CD4-positive, alpha-beta T cell treated with Interleukin-17A for 1 hour (primary cell): ENCODE results near the gene TRMT10C.
"Not testable (repeated sequence)": the region's sequence is repeated elsewhere in the genome, so short reads cannot be mapped to it uniquely, and the experiment has no call there.

ENCODE experiments used
- DNase-seq: peaks from one replicate; pipeline ENCODE4 v3.0.0-alpha.2; 2020

Gene TRMT10C

DNA sequence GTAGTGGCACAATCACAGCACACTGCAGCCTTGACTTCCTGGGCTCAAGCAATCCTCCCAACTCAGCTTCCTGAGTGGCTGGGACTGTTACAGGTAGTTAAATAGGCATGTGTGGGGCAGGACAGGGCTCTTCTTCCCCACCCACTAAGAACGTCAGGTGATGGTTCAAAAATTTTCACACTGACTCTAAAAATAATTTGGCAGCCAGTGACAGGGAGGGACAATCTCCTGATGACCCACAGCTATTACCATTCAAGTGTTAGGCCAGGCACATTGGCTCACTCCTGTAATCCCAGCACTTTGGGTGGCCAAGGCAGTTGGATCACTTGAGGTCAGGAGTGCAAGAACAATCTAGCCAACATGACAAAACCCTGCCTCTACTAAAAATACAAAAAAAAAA lies 12.2 kb upstream of the TRMT10C start:
- no peak for DNase-seq

DNA sequence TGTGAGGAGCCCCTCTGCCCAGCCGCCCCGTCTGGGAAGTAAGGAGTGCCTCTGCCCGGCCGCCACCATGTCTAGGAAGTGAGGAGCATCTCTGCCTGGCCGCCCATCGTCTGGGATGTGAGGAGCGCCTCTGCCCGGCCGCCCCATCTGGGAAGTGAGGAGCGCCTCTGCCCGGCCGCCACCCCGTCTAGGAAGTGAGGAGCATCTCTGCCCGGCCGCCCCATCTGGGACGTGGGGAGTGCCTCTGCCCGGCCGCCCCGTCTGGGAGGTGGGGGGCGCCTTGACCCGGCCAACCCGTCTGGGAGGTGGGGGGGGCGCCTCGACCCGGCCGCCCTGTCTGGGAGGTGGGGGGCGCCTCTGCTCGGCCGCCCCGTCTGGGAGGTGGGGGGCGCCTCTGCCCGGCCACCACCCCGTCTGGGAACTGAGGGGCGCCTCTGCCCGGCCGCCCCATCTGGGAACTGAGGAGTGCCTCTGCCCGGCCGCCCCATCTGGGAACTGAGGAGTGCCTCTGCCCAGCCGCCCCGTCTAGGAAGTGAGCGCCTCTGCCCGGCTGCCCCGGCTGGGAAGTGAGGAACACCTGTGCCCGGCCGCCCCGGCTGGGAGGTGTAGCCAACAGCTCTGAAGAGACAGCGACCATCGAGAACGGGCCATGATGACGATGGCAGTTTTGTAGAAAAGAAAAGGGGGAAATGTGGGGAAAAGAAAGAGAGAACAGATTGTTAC lies 10.1 kb upstream of the TRMT10C start:
- DNase-seq: not testable (repeated sequence)

DNA sequence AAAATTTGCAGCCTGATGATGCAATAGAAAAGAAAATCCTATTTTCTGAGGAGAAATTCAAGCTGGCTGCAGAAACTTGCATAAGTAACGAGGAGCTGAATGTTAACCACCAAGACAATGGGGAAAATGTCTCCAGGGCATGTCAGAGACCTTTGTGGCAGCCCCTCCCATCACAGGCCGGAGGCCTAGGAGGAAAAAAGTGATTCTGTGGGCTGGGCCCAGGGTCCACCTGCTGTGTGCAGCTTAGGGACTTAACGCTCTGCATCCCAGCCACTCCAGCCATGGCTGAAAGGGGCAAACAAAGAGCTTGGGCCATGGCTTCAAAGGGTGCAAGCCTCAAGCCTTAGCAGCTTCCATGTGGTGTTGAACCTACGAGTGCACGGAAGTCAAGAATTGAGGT lies 8.3 kb upstream of the TRMT10C start:
- not testable (repeated sequence) for DNase-seq

DNA sequence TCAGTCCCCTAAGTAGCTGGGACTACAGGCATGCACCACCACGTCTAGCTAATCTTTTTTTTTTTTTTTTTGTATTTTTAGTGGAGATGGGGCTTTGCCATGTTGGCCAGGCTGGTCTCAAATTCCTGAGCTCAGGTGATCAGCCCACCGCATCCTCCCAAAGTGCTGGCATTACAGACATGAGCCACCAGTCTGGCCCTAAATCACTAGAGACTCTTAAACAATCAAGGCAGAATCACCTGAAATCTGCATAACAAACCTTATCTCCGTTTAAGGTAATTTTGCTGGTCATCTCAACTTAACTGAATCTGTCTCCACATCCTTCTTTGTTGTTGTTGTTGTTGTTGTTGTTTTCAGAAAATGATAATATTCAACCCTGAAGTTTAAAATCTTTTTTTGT lies 5.6 kb upstream of the TRMT10C start:
- DNase-seq: no peak

DNA sequence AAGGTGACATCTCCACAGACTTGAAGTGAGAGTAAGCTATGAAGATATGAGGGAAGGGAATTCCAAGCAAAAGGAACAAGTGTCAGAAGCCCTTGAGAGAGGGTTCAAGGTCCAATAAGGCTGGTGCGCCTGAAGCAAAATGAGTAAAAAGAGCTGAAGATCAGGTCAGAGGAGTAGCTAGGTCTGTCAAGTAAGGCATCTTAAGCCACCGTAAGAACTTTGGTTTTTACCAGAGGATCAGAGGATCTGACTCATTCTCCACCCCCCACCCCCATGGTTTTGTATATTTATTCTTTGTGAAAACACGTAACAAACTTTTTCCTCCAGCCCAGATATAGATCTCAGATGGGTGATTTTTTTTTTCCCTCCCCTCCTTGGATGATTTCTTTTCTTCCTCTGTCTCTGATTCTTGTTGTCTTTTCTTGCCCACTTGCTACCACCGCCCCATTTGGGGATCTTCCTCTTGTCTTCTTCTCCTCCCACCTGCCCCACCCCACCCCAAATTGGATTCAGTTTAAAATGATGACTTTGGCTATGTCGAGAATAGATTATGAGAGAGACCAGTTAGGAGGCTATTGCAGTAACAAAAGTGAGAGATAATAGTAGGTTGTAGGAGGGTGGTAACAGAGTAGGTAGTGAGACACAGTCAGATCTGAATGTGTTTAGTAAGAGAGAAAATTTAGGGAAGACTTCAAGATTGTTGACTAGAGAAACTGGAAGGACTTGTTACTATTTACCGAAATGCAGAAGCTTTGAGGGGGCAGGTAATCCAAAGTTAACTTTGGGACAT lies 6.1 kb downstream of the TRMT10C start:
- DNase-seq: no peak

DNA sequence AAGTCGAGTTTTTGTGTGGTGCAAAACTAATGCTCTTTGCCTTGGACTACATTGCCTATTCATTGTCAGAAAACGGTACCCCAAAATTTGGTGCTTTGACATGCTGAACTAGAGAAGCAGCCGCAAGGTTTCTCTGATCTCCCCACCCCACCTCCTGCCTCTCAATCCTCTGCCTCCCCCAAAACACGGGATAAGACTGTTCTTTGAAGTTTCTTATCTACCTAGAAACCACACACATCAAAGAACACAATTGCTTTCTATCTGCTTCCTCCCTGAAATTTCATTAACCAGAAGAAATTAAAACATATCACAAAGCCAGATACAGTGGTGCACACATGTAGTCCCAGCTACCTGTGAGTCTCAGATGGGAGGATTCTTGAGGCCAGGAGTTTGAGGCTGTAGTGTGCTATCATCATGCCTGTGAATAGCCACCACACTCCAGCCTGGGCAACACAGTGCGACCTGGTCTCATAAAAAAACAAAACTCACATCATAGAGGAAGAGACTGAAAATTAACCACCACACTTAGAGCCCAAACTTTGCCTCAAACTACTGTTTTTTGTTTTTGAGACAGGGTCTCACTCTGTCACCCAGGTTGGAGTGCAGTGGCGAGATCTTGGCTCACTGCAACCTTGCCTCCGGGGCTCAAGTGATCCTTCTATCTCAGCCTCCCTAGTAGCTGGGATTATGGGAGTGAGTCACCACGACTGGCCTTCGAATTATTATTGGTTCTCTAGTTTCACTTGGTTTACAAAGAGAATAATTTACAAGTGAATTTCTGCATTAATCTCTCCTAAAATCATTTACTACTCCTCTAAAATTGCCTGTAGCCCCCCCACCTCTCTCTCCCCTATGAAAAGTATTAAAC lies 9.6 kb downstream of the TRMT10C start:
- peak; percentile 59 for DNase-seq

DNA sequence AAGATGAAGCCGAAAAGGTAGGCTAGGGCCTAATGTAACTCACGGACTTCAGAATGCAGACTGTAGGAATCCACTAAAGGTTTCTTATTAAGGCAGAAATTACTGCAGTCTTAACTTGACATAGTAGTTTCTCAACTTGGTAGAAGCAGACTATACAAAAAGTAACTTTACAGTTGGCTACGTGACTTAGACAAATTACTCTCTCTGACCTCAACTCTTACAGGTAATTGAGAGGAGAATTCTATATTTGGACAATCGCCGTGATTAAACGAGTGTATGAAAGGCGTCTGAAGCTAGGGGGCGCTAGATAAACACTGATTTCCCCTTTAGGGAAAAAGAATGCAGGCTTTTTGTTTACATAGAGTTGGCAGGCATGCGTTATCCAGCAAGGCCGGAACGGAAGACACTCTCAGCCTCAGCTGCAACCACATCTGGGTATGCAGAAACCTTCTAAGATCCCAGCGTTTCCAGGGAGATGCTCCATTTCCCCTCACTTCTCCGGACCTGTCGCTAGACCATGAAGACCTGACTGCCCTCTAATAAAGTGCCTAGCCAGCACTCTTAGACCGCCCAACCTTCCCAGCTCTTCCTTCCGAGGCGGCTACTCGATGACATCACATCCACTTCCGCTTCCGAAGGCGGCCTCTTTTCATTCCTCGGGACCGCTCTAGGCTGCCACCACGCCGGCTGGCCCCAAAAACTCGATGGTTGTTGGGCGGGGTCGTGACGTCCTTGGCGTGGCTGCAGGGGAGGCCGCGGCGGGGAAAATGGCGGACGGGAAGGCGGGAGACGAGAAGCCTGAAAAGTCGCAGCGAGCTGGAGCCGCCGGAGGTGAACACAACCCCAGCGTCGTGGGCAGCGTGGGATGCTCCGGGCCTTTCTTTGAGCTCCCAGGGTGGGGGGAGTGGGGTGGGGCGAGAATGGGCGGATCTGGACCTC lies 12.1 kb downstream of the TRMT10C start, which contains the start of gene PCNP:
Gene PCNP, plus strand, starts transcription at position 732 of the 939 bp plus-strand sequence. Its CDS starts 36 bp downstream, at position 768.
- peak; percentile 99 for DNase-seq

DNA sequence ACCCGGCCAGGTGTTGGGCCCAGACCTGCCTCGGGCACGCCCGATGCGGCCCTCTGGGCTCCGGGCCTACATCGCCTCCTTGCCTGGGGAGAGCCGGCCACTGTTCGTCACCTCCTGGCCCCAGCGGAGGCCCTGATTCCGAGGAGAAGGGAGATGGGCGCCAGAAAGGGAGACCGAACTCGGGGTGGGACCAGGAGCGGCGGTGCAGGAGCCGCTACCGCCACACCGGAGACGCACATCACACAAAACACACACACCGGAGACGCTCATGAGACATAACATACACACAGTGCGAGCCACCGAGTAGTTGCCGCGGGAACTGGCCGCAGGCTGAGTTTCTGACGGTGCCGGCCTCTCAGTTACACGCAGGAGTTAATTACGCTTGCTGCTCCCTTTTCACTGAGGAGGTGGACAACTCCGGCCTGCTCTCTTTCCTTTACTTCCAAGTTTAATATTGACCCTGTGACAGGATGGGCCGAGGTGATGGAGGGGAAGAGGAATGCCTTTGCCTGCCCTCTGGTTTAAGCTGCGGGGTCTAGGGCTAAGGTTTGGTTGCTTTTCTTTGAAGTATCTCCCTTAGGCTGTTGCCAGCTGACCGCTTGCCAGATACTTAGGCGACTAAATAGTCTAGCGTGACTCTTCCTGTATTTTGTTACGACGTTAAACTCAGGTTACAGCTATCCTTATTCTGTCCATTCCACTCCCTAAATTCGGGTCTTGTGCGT lies 12.9 kb downstream of the TRMT10C start:
- DNase-seq: peak; percentile 71

DNA sequence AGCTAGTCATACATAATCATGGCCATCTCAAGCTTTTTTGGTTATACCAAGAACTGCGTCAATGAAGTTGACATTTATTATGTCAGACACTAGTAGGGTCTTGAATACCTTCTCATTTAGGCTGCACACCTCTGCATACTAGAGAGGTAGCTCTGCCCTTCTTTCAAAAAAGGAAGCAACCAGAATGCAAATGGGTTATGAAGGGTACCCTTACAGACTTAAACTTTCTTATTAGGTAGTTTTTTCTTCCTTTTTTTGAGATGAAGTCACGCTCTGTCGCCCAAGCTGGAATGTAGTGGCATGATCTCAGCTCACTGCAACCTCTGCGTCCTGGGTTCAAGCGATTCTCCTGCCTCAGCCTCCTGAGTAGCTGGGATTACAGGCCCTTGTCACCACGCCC lies 15.6 kb downstream of the TRMT10C start:
- DNase-seq: no peak

DNA sequence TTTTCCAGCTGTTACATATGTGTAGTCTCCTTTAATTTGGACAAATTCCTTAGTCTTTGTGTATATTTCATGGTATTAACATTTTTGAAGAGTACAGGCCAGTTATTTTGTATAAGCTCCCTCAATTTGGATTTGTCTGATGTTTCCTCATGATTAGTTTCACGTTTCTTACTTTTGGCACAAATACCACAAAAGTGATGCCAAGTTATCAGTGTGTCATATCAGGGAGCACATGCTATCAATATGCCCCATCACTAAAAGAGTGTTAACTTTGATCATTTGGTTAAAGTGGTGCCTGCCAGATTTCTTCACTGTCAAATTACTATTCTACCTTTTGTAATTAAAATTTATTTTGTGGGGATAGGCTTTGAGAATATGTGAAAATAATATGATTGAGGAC lies 26.9 kb downstream of the TRMT10C start:
- DNase-seq: no peak

DNA sequence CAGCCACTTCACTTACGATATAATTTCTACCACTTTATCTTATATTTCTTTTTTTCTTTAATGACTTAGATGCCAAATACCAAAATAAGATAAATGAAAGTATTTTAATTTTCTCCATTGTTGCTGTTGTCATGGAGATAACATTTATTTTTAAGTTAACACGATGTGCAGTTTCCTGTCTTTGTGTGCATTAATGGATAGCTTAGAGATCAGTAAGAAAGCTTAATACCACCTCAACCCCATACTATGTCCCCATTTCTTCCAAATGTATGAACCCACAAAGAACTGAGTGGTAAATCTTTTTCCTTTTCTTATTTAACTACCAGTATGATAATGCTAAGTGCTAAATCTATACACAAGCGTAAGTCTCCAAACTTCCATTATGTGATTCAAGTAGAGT lies 29.4 kb downstream of the TRMT10C start:
- peak; percentile 8 for DNase-seq

DNA sequence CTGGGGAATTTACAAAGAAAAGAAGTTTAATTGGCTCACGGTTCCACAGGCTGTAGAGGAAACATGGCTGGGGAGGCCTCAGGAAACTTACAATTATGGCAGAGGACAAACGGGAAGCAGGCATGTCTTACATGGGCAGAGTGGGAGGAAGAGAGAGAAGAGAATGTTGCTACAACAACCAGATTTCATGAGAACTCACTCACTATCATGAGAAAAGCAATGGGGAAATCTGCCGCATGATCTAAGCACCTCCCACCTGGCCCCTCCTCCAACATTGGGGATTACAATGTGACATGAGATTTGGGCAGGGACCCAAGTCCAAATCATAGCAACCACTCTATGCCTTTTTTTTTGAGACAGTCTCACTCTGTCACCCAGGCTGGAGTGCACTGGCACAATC lies 41.1 kb downstream of the TRMT10C start:
- no peak for DNase-seq

DNA sequence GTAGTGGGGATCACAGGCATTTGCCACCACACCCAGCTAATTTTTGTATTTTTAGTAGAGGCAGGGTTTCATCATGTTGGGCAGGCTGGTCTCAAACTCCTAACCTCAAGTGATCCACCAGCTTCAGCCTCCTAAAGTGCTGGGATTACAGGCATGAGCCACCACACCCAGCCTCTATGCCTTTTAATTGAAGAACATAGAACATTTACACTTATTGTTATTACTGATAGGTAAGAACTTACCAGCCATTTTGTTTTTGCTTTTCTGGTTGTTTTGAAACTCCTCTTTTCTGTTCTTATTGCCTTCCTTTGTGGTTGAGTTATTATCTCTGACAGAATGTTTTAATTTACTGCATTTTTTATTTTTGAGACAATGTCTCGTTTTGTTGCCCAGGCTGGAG lies 41.5 kb downstream of the TRMT10C start:
- no peak for DNase-seq

DNA sequence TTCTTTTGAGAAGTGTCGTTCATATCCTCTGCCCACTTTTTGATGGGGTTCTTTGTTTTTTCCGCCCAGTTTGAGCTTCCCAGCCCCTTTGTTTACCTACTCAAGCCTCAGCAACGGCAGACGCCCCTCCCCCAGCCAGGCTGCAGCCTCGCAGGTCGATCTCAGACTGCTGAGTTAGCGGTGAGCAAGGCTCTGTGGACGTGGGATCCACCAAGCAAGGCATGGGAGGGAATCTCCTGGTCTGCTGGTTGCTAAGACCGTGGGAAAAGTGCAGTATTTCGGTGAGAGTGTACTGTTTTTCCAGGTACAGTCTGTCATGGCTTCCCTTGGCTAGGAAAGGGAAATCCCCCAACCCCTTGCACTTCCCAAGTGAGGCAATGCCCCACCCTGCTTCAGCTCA lies 43.7 kb downstream of the TRMT10C start:
- not testable (repeated sequence) for DNase-seq

DNA sequence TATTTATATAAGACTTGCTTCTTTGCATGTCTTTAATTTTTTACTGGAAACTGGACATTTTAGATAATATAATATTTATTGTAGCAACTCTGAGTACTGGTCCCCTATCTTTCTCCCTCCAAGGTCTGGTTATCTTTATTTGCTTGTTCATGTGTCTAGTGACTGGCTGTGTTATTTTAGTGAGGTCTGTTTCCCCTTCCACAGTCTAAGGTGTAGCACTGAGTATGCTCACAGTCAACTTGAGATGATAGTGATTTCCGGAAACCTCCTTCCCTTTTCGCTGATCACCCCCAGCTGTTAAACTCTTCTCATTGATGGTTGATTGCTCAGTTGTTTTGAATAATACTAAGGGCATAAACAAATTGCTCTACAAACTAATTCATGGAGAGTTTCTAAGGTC lies 49.4 kb downstream of the TRMT10C start:
- no peak for DNase-seq

DNA sequence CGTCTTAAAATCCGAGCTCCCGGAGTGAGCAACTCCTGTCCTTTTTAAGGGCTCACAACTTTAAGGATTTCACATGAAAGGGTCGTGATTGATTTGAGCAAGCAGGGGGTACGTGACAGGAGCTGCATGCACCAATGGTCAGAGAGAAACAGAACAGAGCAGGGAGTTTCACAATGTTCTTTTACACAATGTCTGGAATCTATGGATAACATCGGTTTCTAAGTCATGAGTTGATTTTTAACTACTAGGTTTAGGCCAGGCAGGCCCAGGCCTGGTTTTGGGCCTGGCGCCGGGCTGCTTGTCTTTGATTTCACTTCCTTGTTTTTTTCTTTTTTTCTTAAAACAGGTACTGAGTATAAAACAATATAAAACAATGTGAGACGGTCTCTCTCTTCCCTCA lies 51.3 kb downstream of the TRMT10C start:
- not testable (repeated sequence) for DNase-seq

DNA sequence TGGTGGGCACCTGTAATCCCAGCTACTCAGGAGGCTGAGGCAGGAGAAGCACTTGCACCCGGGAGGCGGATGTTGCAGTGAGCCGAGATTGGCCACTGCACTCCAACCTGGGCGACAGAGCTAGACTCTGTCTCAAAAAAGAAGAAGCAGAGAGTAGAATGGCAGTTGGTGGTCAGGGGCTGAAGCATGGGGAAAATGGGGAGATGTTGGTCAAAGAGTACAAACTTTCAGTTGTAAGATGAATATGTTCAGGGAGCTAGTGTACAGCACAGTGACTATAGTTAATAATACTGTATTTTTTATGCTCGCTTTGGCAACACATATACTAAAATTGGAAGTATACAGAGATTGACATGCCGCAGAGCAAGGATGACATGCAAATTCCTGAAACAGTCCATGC lies 53.9 kb downstream of the TRMT10C start:
- no peak for DNase-seq
